ENCODE measurements around the gene KDELR3. TPM values are rescaled to one million over a fixed set of nuclear protein-coding genes. Genes with fewer than 3 reads are reported as not detected.
A peak's percentile ranks its signal among the peaks of the same experiment; 100 is the strongest.

Gene KDELR3
- total RNA-seq, 6 donors from 2014 or later = 7.3 to 14.2 (median 9.7) TPM

- H3K27me3 ChIP-seq = peaks cover 0 to 20% (median 8%) of the 10 kb centered on the region in 4 donors
- no peak overlapping the region for H3K4me3 ChIP-seq
- TF ChIP-seq EP300 (IDR thresholded peaks at IDR 0.05) (no peak), POLR2AphosphoS5 (IDR thresholded peaks at IDR 0.05) (no peak), CTCF (IDR thresholded peaks at IDR 0.05) (no peak), POLR2A (IDR thresholded peaks at IDR 0.05) (no peak)
- DNase-seq (peak in 1 of 2 donors; percentile 56), ATAC-seq (ENCODE audit: low FRiP score in 2 of 2) (no peak)
- H3K27ac ChIP-seq = no peak overlapping the region
- H3K9me3 ChIP-seq = no peaks in the 10 kb centered on the region
- 76 to 81% methylated on average over 18 of the region's 18 CpGs for WGBS, 2 donors
- peaks cover 5 to 8% (median 6%) of the 10 kb centered on the region in 4 donors for H3K4me1 ChIP-seq
- H3K36me3 ChIP-seq = no peaks in the 10 kb centered on the region
Observed at GRCh38 chr22:38449776-38450175, 18.1 kb upstream of the KDELR3 start.

GRCh38 chr22:38450234-38450797 is 17.6 kb upstream of the KDELR3 start:
- no peak overlapping the region for H3K4me3 ChIP-seq
- H3K27ac ChIP-seq = no peak overlapping the region
- TF ChIP-seq POLR2A (IDR thresholded peaks at IDR 0.05) (no peak), EP300 (IDR thresholded peaks at IDR 0.05) (no peak), CTCF (IDR thresholded peaks at IDR 0.05) (no peak), POLR2AphosphoS5 (IDR thresholded peaks at IDR 0.05) (no peak)
- DNase-seq (no peak), ATAC-seq (ENCODE audit: low FRiP score in 2 of 2) (no peak)
- H3K36me3 ChIP-seq = no peaks in the 10 kb centered on the region
- 45 to 62% methylated on average over 9 to 11 of the region's 11 CpGs for WGBS, 2 donors
- no peaks in the 10 kb centered on the region for H3K9me3 ChIP-seq
- peaks cover 0 to 23% (median 12%) of the 10 kb centered on the region in 4 donors for H3K27me3 ChIP-seq
- H3K4me1 ChIP-seq = peaks cover 7 to 12% (median 9%) of the 10 kb centered on the region in 4 donors

- no peak overlapping the region for H3K4me3 ChIP-seq
- no peak overlapping the region for H3K27ac ChIP-seq
- TF ChIP-seq CTCF (IDR thresholded peaks at IDR 0.05) = no peak
- no peak for TF ChIP-seq EP300 (IDR thresholded peaks at IDR 0.05)
- TF ChIP-seq POLR2AphosphoS5 (IDR thresholded peaks at IDR 0.05) = no peak
- no peak for TF ChIP-seq POLR2A (IDR thresholded peaks at IDR 0.05)
- no peaks in the 10 kb centered on the region for H3K9me3 ChIP-seq
- H3K27me3 ChIP-seq = peaks cover 3 to 34% (median 22%) of the 10 kb centered on the region in 4 donors
- H3K36me3 ChIP-seq = no peaks in the 10 kb centered on the region
- peaks cover 15 to 22% (median 18%) of the 10 kb centered on the region in 4 donors for H3K4me1 ChIP-seq
- no peak for ATAC-seq (ENCODE audit: low FRiP score in 2 of 2)
- no peak for DNase-seq
- 81 to 91% methylated on average over 2 of the region's 2 CpGs for WGBS, 2 donors
Observed at GRCh38 chr22:38451404-38451803, 16.5 kb upstream of the KDELR3 start.

- no peak overlapping the region for H3K27ac ChIP-seq
- no peak for ATAC-seq (ENCODE audit: low FRiP score in 2 of 2)
- no peaks in the 10 kb centered on the region for H3K36me3 ChIP-seq
- 60 to 66% methylated on average over 1 to 4 of the region's 4 CpGs for WGBS, 2 donors
- no peak for DNase-seq
- H3K4me3 ChIP-seq = no peak overlapping the region
- TF ChIP-seq CTCF (IDR thresholded peaks at IDR 0.05) (no peak), POLR2AphosphoS5 (IDR thresholded peaks at IDR 0.05) (no peak), EP300 (IDR thresholded peaks at IDR 0.05) (no peak), POLR2A (IDR thresholded peaks at IDR 0.05) (no peak)
- no peaks in the 10 kb centered on the region for H3K9me3 ChIP-seq
- H3K4me1 ChIP-seq = peaks cover 15 to 22% (median 18%) of the 10 kb centered on the region in 4 donors
- H3K27me3 ChIP-seq = peaks cover 3 to 35% (median 22%) of the 10 kb centered on the region in 4 donors
Observed at GRCh38 chr22:38451864-38452263, 16.0 kb upstream of the KDELR3 start.

All from upper lobe of left lung (tissue), 6 donors.